OCI-LY3 (cell line): ENCODE measurements around the gene PMEL.
"Not testable (repeated sequence)": the region's sequence is repeated elsewhere in the genome, so short reads cannot be mapped to it uniquely, and the experiment has no call there.

Experiments
- H2AFZ ChIP-seq: fragments of 200-600, 300-600 bp; shearing (Covaris generic); 2 replicates; pipeline ENCODE4 v1.6.0; 2014; ENCODE audit warnings: antibody characterized with exemption, low read depth, low read length
- H3K27ac ChIP-seq: fragments of 200-600, 300-600 bp; sonication (generic); 2 replicates; pipeline ENCODE4 v1.5.1; 2014; ENCODE audit warnings: mild to moderate bottlenecking, low read length, moderate library complexity, mixed read lengths
- H3K27me3 ChIP-seq: fragments of 200-600, 300-600 bp; sonication (generic); 2 replicates; pipeline ENCODE4 v1.6.1; 2014; ENCODE audit warnings: low read depth, low read length, mixed read lengths
- H3K36me3 ChIP-seq: fragments of 200-600, 300-600 bp; sonication (generic); replicated peaks from 2 replicates; pipeline ENCODE3; 2014; ENCODE audit warnings: low read depth, low read length, mixed read lengths
- H3K4me1 ChIP-seq: fragments of 300-600, 200-600 bp; sonication (generic); 2 replicates; pipeline ENCODE4 v1.6.1; 2014; ENCODE audit warnings: low read length, mixed read lengths
- H3K4me2 ChIP-seq: fragments of 200-600, 300-600 bp; sonication (generic); 2 replicates; pipeline ENCODE4 v1.6.1; 2014; ENCODE audit warnings: low read length, mixed read lengths
- H3K4me3 ChIP-seq: fragments of 300-600, 200-600 bp; sonication (generic); 2 replicates; pipeline ENCODE4 v1.5.1; 2014; ENCODE audit warnings: antibody characterized with exemption, mild to moderate bottlenecking, low read length, moderate library complexity
- H3K79me2 ChIP-seq: fragments of 300-600, 200-600 bp; shearing (Covaris generic); 2 replicates; pipeline ENCODE4 v1.6.1; 2014; ENCODE audit warnings: mild to moderate bottlenecking, low read length, mixed read lengths
- H3K9ac ChIP-seq: fragments of 300-600, 200-600 bp; shearing (Covaris generic); 2 replicates; pipeline ENCODE4 v1.6.0; 2014; ENCODE audit warnings: mild to moderate bottlenecking, low read length, moderate library complexity
- H3K9me3 ChIP-seq: fragments of 200-600, 300-600 bp; shearing (Covaris generic); 2 replicates; pipeline ENCODE4 v1.6.1; 2014; ENCODE audit warnings: low read length, mixed read lengths; ENCODE audit not compliant: insufficient read depth
- H4K20me1 ChIP-seq: fragments of 200-600, 300-600 bp; sonication (generic); 2 replicates; pipeline ENCODE4 v1.6.1; 2016; ENCODE audit warnings: low read length, mixed read lengths; ENCODE audit not compliant: insufficient read depth
- EZH2phosphoT487 ChIP-seq: fragments of 200-600 bp; shearing (Covaris generic); IDR thresholded peaks from 2 replicates; pipeline ENCODE4 v1.6.1; 2018; ENCODE audit warnings: antibody characterized with exemption, mixed run types, low read depth
- TF ChIP-seq, protein P1 (sequence below): fragments of 200-600, 300-600 bp; sonication (generic); IDR thresholded peaks from 2 replicates; pipeline ENCODE4 v1.5.1; 2014; ENCODE audit warnings: antibody characterized with exemption, low read length, low read depth

Gene PMEL

DNA sequence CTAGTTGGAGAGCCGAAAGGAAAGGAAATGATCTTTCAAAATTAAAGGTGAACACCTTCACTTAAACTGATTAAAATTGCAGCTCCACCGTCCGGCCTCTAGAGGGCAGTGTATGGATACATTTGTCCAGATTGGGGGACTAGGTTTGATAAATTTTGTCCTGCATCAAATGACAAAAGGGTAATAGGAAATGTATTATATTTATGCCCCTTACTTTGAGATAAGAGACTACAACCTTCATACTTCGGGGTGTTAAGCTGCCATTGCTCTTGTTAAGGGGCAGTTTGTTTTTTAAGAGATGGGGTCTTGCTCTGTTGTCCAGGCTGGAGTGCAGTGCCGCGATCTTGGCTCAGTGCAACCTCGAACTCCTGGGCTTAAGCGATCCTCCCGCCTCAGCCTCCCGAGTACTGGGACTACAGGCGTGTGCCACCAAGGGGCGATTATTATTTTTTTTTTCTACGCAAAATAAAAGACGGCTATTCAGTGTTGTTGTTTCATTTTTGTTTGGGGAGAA, 30.4 kb upstream of the PMEL start:
- H3K9ac ChIP-seq = no peak overlapping the region
- no peak overlapping the region for H3K27ac ChIP-seq
- H3K79me2 ChIP-seq = no peaks in the 10 kb centered on the region
- no peaks in the 10 kb centered on the region for H3K27me3 ChIP-seq
- H2AFZ ChIP-seq = no peak overlapping the region
- peak overlapping the region; percentile 30; the same call in 1 of the 2 replicates for H3K4me3 ChIP-seq
- TF ChIP-seq EZH2phosphoT487 = no peak
- TF ChIP-seq, protein P1, sequence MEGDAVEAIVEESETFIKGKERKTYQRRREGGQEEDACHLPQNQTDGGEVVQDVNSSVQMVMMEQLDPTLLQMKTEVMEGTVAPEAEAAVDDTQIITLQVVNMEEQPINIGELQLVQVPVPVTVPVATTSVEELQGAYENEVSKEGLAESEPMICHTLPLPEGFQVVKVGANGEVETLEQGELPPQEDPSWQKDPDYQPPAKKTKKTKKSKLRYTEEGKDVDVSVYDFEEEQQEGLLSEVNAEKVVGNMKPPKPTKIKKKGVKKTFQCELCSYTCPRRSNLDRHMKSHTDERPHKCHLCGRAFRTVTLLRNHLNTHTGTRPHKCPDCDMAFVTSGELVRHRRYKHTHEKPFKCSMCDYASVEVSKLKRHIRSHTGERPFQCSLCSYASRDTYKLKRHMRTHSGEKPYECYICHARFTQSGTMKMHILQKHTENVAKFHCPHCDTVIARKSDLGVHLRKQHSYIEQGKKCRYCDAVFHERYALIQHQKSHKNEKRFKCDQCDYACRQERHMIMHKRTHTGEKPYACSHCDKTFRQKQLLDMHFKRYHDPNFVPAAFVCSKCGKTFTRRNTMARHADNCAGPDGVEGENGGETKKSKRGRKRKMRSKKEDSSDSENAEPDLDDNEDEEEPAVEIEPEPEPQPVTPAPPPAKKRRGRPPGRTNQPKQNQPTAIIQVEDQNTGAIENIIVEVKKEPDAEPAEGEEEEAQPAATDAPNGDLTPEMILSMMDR = peak; percentile 94
- no peak overlapping the region; the same call in 1 of the 2 replicates for H3K4me2 ChIP-seq
- H3K4me1 ChIP-seq = peaks cover 1% of the 10 kb centered on the region; the same call in 1 of the 2 replicates
- no peaks in the 10 kb centered on the region for H4K20me1 ChIP-seq
- H3K9me3 ChIP-seq = no peaks in the 10 kb centered on the region
- peaks cover 12% of the 10 kb centered on the region for H3K36me3 ChIP-seq

DNA sequence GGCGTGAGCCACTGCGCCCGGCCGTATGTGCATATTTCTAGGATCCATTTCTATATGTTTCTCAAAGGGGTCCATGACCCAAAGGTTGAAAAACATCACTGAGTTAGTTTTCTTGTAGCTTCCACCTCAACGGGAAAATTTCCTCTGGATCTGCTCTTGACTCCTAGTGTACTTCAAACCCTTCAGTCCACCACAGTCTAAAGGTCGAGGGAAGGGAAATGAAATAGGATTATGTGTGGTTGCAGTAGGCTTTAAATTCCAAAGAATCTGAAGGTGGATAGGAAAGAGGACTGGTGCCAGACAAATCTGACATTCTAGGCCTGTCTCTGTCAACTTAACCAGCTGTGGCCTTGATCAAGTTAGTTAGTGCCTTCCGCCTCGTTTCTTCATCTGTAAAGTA, 29.5 kb upstream of the PMEL start:
- Histone ChIP-seq H3K4me3 (no peak overlapping the region), H2AFZ (no peak overlapping the region), H4K20me1 (no peaks in the 10 kb centered on the region), H3K36me3 (peaks cover 21% of the 10 kb centered on the region), H3K27me3 (no peaks in the 10 kb centered on the region), H3K4me1 (no peaks in the 10 kb centered on the region), H3K79me2 (no peaks in the 10 kb centered on the region), H3K9ac (no peak overlapping the region), H3K4me2 (no peak overlapping the region), H3K27ac (no peak overlapping the region), H3K9me3 (no peaks in the 10 kb centered on the region)
- TF ChIP-seq EZH2phosphoT487 = no peak
- TF ChIP-seq, protein P1 = no peak

DNA sequence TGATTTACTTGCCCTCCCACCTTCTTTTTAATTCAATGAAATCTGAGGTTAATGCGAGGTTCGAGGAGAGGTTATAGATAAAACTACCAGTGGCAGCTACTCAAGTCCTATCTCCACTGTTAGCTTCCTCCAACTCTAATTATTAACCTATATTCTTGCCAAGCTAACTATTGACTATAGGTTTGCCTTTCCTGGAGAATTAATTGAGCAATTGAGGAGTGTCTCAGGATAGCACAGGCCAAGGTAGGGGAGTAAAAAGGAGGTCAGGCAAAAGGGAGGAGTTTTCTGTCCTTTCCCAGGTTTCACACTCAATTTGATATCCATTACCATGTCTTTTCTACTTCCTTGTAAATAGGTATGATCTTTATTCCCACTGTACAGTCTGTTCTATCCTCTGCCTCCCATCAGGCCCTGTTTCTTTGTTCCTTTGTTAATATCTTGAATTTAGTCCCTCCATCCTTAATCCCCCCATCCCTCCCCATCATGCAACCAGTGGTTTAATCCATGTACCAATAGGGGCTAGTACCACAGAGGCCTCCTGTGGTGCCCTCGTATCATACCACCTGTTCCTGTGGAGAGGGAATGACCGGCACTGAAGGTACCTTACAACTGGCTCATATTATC, 27.5 kb upstream of the PMEL start:
- TF ChIP-seq, protein P1 = no peak
- no peak for TF ChIP-seq EZH2phosphoT487
- Histone ChIP-seq H3K9me3 (no peaks in the 10 kb centered on the region), H3K4me2 (no peak overlapping the region), H3K4me1 (no peaks in the 10 kb centered on the region), H3K9ac (no peak overlapping the region), H2AFZ (no peak overlapping the region), H3K27me3 (no peaks in the 10 kb centered on the region), H3K36me3 (peaks cover 27% of the 10 kb centered on the region), H3K4me3 (no peak overlapping the region), H3K79me2 (no peaks in the 10 kb centered on the region), H4K20me1 (no peaks in the 10 kb centered on the region), H3K27ac (no peak overlapping the region)

DNA sequence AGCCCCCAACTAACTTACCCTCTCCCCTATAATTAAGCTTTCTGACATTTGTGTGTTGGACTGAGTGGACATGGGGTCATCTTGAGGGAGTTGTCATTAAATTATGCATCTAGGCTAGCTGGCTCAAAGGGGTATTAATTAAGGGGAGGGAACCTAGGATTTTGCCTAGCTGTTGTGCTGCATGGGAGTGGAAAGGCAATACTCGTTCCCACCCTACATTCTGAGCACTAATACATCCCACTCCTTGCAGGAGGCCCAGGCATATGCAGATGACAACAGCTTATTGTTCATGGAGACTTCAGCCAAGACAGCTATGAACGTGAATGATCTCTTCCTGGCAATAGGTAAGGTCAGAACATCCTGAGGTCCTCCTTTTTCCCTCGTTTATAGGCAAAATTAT, 25.3 kb upstream of the PMEL start:
- TF ChIP-seq EZH2phosphoT487 = no peak
- TF ChIP-seq, protein P1 = no peak
- peaks cover 12% of the 10 kb centered on the region for H3K4me1 ChIP-seq

DNA sequence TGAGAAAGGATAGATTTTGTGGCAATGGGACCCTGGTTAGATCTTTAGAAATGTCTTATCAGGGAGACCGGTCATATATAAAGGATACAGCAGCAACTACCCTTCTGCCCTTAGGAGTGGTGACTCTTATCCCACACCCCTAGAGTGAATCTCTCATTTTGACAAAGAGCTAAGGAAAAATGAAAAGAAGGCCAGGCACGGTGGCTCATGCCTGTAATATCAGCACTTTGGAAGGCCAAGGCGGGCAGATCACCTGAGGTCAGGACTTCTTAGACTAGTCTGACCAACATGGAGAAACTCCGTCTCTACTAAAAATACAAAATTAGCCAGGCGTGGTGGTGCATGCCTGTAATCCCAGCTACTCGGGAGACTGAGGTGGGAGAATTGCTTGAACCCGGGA, 20.1 kb upstream of the PMEL start:
- peak overlapping the region; percentile 46 for H3K4me2 ChIP-seq
- H4K20me1 ChIP-seq, H3K9ac ChIP-seq, H3K27me3 ChIP-seq, H3K9me3 ChIP-seq, H3K79me2 ChIP-seq, H3K4me3 ChIP-seq, H2AFZ ChIP-seq: not testable (repeated sequence)
- H3K36me3 ChIP-seq = peaks cover 15% of the 10 kb centered on the region
- H3K4me1 ChIP-seq = peaks cover 25% of the 10 kb centered on the region
- peak overlapping the region; percentile 41; the same call in 1 of the 2 replicates for H3K27ac ChIP-seq

More for the DNA sequence above, 25.3 kb upstream of the PMEL start:
- Histone ChIP-seq H3K36me3 (peaks cover 22% of the 10 kb centered on the region), H4K20me1 (no peaks in the 10 kb centered on the region), H3K79me2 (no peaks in the 10 kb centered on the region), H3K27me3 (no peaks in the 10 kb centered on the region), H3K4me2 (no peak overlapping the region), H3K4me3 (no peak overlapping the region), H3K27ac (no peak overlapping the region), H3K9ac (no peak overlapping the region), H2AFZ (no peak overlapping the region), H3K9me3 (no peaks in the 10 kb centered on the region)
